OCI-LY3 (cell line): ENCODE results near the gene IL37.

Experiments
- H2AFZ ChIP-seq: fragments of 200-600, 300-600 bp; shearing (Covaris generic); 2 replicates; pipeline ENCODE4 v1.6.0; 2014; ENCODE audit warnings: antibody characterized with exemption, low read depth, low read length
- H3K27ac ChIP-seq: fragments of 200-600, 300-600 bp; sonication (generic); 2 replicates; pipeline ENCODE4 v1.5.1; 2014; ENCODE audit warnings: mild to moderate bottlenecking, low read length, moderate library complexity, mixed read lengths
- H3K27me3 ChIP-seq: fragments of 200-600, 300-600 bp; sonication (generic); 2 replicates; pipeline ENCODE4 v1.6.1; 2014; ENCODE audit warnings: low read depth, low read length, mixed read lengths
- H3K36me3 ChIP-seq: fragments of 200-600, 300-600 bp; sonication (generic); replicated peaks from 2 replicates; pipeline ENCODE3; 2014; ENCODE audit warnings: low read depth, low read length, mixed read lengths
- H3K4me1 ChIP-seq: fragments of 300-600, 200-600 bp; sonication (generic); 2 replicates; pipeline ENCODE4 v1.6.1; 2014; ENCODE audit warnings: low read length, mixed read lengths
- H3K4me2 ChIP-seq: fragments of 200-600, 300-600 bp; sonication (generic); 2 replicates; pipeline ENCODE4 v1.6.1; 2014; ENCODE audit warnings: low read length, mixed read lengths
- H3K4me3 ChIP-seq: fragments of 300-600, 200-600 bp; sonication (generic); 2 replicates; pipeline ENCODE4 v1.5.1; 2014; ENCODE audit warnings: antibody characterized with exemption, mild to moderate bottlenecking, low read length, moderate library complexity
- H3K79me2 ChIP-seq: fragments of 300-600, 200-600 bp; shearing (Covaris generic); 2 replicates; pipeline ENCODE4 v1.6.1; 2014; ENCODE audit warnings: mild to moderate bottlenecking, low read length, mixed read lengths
- H3K9ac ChIP-seq: fragments of 300-600, 200-600 bp; shearing (Covaris generic); 2 replicates; pipeline ENCODE4 v1.6.0; 2014; ENCODE audit warnings: mild to moderate bottlenecking, low read length, moderate library complexity
- H3K9me3 ChIP-seq: fragments of 200-600, 300-600 bp; shearing (Covaris generic); 2 replicates; pipeline ENCODE4 v1.6.1; 2014; ENCODE audit warnings: low read length, mixed read lengths; ENCODE audit not compliant: insufficient read depth
- H4K20me1 ChIP-seq: fragments of 200-600, 300-600 bp; sonication (generic); 2 replicates; pipeline ENCODE4 v1.6.1; 2016; ENCODE audit warnings: low read length, mixed read lengths; ENCODE audit not compliant: insufficient read depth
- CTCF ChIP-seq: fragments of 200-600, 300-600 bp; sonication (generic); IDR thresholded peaks from 2 replicates; pipeline ENCODE4 v1.5.1; 2014; ENCODE audit warnings: antibody characterized with exemption, low read length, low read depth
- EZH2phosphoT487 ChIP-seq: fragments of 200-600 bp; shearing (Covaris generic); IDR thresholded peaks from 2 replicates; pipeline ENCODE4 v1.6.1; 2018; ENCODE audit warnings: antibody characterized with exemption, mixed run types, low read depth

The IL37 gene

GRCh38 chr2:112944971-112945370 lies 34.0 kb downstream of the IL37 start:
- no peak overlapping the region for H3K9ac ChIP-seq
- no peak for TF ChIP-seq CTCF
- no peak for TF ChIP-seq EZH2phosphoT487
- H3K36me3 ChIP-seq: peaks cover 6% of the 10 kb centered on the region
- H4K20me1 ChIP-seq: no peaks in the 10 kb centered on the region
- peaks cover 25% of the 10 kb centered on the region for H3K27me3 ChIP-seq
- H3K79me2 ChIP-seq: no peaks in the 10 kb centered on the region
- no peak overlapping the region for H3K4me2 ChIP-seq
- peaks cover 5% of the 10 kb centered on the region; the same call in 1 of the 2 replicates for H3K4me1 ChIP-seq
- no peak overlapping the region for H3K27ac ChIP-seq
- peaks cover 15% of the 10 kb centered on the region for H3K9me3 ChIP-seq
- no peak overlapping the region for H3K4me3 ChIP-seq
- H2AFZ ChIP-seq: no peak overlapping the region

- Histone ChIP-seq H3K79me2 (no peaks in the 10 kb centered on the region), H3K27ac (no peak overlapping the region), H3K27me3 (peaks cover 19% of the 10 kb centered on the region), H3K9me3 (peaks cover 15% of the 10 kb centered on the region), H3K4me3 (no peak overlapping the region), H2AFZ (no peak overlapping the region), H3K9ac (no peak overlapping the region), H3K4me2 (no peak overlapping the region), H3K4me1 (peaks cover 5% of the 10 kb centered on the region; the same call in 1 of the 2 replicates), H4K20me1 (no peaks in the 10 kb centered on the region), H3K36me3 (peaks cover 6% of the 10 kb centered on the region)
- no peak for TF ChIP-seq CTCF
- no peak for TF ChIP-seq EZH2phosphoT487
These were observed 35.1 kb downstream of the IL37 start for GRCh38 chr2:112946086-112946485.

GRCh38 chr2:112947374-112947773 lies 36.4 kb downstream of the IL37 start:
- Histone ChIP-seq H3K9me3 (peaks cover 15% of the 10 kb centered on the region), H3K4me1 (no peaks in the 10 kb centered on the region), H2AFZ (no peak overlapping the region), H3K27me3 (peaks cover 19% of the 10 kb centered on the region), H3K79me2 (no peaks in the 10 kb centered on the region), H4K20me1 (no peaks in the 10 kb centered on the region), H3K9ac (no peak overlapping the region), H3K36me3 (peaks cover 6% of the 10 kb centered on the region), H3K4me3 (no peak overlapping the region), H3K4me2 (no peak overlapping the region), H3K27ac (no peak overlapping the region)
- TF ChIP-seq CTCF (no peak), EZH2phosphoT487 (no peak)

- H3K27me3 ChIP-seq: peaks cover 21% of the 10 kb centered on the region
- TF ChIP-seq EZH2phosphoT487 (no peak), CTCF (no peak)
- peaks cover 6% of the 10 kb centered on the region for H3K36me3 ChIP-seq
These were observed 38.5 kb downstream of the IL37 start for GRCh38 chr2:112949456-112949855.

More at GRCh38 chr2:112949456-112949855, 38.5 kb downstream of the IL37 start:
- H3K4me2 ChIP-seq: no peak overlapping the region
- H3K9ac ChIP-seq: no peak overlapping the region
- H2AFZ ChIP-seq: no peak overlapping the region
- H3K9me3 ChIP-seq: peaks cover 15% of the 10 kb centered on the region
- no peak overlapping the region for H3K4me3 ChIP-seq
- no peaks in the 10 kb centered on the region for H4K20me1 ChIP-seq
- H3K79me2 ChIP-seq: no peaks in the 10 kb centered on the region
- no peak overlapping the region for H3K27ac ChIP-seq
- no peaks in the 10 kb centered on the region for H3K4me1 ChIP-seq
